ENCODE results near the gene CTNNA3.

Gene CTNNA3

DNA sequence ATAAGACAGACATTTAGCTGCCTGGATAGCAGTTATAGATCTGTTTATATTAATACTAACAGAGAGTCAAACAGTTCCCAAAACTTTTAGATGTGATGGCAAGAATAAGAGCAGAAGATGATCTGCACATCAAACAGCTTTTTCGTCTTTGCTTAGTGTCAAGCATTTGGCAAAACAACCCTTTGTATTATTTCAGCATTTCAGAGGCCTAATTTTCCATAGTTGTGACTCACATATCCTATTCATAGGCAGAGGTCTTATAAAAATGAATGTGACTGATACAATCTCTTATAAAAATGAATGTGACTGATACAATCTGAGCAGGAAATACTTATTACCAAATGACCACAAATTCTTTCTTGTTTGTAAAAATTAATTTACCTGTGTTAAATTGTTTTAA lies 699.0 kb downstream of the CTNNA3 start:
- DNase-seq, result no peak

DNA sequence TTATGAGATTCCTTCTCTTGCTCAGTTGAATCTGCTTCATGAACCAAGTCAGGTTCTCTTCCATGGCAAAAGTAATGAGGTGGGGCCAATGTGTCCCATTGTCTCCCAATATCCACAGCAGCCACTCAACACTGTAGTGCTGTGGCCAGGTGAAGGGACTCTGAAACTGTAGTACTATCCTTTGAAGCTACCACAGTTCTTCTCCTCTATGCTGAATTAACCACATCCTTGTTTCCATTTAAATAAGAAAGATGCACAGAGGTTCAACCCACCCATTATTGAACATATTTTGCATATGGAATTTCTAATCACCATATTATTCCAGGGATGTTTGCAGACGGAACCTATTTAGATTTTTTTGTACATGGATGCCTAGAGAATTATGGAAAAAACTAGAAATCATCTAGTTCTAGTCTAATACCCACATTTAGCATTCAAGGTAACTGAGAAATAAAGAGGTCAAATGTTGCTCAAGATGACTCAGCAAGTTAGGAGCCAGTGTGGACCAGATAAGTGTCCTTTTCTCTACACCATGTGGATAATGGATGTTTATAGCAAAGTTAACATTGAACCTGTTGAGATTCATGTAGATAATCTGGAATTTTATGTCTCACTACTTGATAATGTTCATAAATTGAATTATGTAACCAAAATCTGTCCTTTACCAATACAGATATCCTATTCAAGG lies 705.7 kb downstream of the CTNNA3 start:
- DNase-seq, result no peak

DNA sequence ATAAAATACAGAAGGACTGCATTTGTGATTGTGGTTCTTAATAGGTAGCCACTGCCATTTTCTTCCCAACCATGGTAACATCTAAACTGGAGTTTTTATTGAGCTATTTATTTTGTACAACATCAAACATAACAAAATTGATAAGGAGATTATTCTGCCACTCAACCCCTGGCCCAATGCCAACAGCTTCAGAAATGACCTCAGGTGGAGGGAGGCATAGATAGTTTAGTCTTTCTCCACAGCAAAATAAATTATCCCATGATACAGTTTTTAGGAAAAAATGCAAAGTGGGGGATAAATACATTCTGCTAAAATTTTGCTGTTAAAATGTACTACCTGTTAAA lies 712.5 kb downstream of the CTNNA3 start:
- no peak for DNase-seq

- no peak for DNase-seq
These were observed 713.1 kb downstream of the CTNNA3 start for GRCh38 chr10:66982792-66983474.

DNA sequence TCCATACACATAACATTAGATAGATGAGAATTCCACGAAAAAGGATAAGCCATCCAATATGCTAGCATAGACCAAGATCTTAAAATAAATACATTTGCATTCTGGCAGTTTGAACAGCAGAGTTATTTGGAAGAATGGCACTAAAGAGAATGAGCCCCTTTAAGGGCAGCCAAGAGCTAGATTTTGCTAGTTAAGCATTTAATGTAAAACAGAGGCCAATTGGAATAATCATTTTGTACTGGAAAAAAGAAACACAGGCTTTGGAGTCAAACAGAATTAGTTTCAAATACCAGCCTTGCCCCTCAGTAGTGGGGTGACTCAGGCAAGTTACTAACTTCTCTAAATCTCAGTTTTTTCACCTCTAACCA lies 714.0 kb downstream of the CTNNA3 start:
- DNase-seq, result no peak

GRCh38 chr10:66981361-66982052 lies 714.5 kb downstream of the CTNNA3 start:
- no peak for DNase-seq

DNA sequence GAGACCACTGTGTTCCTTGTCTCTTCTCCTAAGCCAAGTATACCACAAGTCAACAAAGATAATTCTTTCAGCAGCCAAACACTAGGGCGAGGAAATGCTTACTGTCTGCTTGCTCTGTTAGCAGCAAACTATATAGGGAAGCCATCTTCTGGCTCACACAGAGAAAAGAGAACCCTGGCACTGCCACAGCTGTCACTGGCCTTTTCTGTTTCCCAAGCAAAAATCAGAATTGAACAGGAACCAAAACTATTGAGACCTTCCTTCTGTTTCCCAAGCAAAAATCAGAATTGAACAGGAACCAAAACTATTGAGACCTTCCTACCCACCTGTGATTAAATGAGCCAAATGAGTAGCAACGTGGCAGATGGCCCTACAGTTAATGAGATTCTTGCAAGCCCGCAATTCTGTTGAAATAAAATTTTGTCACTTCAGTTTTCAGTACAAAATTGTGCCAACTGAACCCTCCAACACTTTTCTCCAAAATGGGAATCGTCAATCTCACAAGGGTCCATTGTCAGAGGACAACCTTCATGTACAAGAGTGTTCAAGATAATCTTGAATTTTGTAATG lies 715.7 kb downstream of the CTNNA3 start:
- DNase-seq, result no peak

DNA sequence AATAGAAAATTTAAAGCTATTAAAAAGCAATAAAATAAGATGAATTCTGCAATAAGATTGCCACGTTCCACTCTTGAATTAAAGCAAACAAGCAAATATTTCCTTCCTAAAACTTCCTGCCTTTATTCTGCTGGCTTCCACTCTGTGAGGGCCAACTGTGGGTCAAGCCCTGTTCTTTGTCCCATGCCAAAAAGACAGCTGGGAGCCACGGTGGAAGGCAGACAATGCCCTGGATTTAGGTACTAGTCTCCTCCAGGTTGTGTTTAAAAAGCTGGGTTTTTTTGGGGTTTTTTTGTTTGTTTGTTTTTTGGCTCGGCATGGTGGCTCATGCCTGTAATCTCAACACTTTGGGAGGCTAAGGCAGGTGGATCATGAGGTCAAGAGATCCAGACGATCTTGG lies 731.0 kb downstream of the CTNNA3 start:
- no peak for DNase-seq

DNA sequence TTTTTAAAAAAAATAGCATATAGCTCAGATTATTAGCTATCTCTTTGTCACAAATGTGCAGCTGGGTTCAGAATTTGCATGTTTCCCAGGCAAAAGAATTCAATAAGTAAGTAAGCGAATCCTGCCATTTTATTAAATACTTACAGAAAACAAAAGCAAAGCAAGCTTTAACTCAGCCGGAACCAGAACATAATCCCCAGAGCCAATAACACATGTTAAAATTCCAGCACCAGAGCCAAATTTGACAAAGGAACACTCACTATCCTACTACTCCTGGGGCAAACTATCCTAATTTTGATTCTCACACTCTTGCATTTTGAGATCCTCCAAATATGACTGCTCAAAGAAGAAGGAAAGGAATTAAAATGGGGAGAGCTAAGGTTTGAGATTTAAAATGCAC lies 737.5 kb downstream of the CTNNA3 start:
- DNase-seq, result no peak

DNA sequence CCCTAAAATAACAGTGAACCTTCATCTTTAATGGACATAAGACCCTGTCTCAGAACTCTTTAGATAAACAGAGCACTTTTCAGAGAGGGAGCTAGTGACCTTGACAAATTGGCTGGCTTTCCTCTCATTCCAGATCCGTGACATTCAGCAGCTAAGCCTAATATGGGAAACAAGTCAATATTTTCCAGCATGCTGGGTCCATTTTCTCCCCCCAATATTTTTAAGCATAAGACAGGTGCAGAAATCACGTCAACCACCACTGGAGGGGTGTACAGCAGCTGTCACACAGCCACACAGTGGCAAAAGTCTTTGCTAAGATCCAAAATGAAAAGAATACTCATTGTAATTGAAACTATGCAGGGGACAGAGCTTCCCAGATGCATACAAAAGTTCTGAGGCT lies 744.1 kb downstream of the CTNNA3 start:
- DNase-seq, result no peak

GRCh38 chr10:66943590-66943989 lies 752.4 kb downstream of the CTNNA3 start:
- DNase-seq, result no peak

- DNase-seq, result no peak
These were observed 753.6 kb downstream of the CTNNA3 start for GRCh38 chr10:66942407-66942806.

DNA sequence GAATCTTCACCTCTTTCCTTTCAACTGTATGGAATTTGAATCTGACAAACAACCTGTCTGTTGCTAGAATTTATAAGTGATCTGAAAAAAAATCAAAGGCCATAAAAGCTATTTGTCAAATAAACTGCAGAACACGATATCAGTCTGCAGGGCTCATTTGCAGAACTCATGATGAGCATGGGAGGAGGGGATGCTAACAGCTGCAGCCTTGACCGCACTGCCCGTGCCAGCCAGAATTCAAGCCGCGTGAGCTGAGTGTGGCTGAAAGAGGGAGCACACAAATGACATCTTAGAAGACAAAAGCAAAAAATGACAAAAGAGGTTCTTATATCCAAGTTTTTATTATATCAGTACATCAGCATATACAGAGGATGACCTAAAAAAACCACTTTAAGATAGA lies 754.5 kb downstream of the CTNNA3 start:
- DNase-seq, result no peak

- no peak for DNase-seq
These were observed 755.0 kb downstream of the CTNNA3 start for GRCh38 chr10:66940965-66941364.

DNA sequence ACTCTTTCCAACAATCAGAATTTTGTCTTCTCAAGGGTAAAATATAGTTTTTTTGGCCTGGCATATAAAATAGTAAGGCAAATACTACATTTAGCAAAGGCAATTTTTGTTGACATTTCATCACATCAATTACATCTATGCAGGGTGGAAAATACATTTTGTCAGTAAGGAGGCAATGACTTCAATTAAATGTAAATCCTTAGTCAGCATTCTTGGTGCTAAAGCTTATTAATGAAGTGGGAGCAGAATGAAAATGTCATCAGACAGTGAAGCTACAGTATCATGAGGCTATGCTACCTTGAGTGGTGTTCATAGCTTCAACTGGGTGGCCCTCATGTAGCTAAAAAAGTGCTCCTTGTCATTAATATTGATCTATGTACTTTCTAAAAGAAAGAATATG lies 761.3 kb downstream of the CTNNA3 start:
- no peak for DNase-seq

DNA sequence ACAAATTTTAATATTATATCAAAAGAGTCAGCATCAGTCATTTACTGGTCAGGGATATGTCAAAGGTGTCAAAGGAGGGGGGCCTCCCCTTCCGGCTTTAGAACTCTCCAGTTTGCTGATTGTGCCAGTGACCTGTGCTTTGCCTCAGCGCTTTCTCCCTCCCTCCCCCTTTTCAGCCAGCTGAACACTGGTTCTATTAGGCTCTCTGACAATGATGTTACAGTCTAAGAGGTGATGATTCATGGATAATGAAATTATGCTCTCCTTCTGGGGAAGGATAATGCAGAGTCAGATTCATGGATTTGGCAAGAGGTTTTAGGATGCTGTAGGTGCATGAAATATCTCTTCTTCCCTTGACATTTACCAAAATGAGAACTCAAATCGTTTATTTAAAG lies 764.0 kb downstream of the CTNNA3 start:
- DNase-seq, result no peak

DNA sequence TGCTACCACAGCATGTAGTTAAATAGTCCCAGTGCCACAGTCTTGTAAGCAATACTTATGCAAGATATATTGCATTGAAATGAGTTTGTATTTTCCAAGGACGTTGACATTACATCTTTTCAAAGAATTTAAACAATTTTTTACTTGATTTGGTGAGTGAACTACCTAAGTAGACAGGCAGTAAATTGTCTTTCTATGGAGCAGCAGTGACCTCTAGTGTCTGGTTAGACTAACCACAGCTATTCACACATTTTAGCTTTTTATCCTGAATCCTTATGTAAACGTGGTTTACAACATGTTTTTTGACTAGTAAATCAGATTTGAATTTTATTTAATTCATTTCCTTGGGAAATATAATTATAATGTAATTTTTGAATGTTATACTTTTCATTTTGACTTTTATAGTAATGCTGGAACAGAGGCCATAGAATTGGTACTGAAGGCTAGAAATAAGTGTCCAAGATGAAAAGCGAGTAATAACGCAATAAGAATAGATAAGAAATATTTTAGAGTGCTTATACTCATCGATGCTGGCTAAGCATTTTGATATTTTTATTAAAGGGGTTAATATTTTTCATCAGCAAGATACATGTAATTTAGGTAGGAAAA lies 764.6 kb downstream of the CTNNA3 start:
- DNase-seq, result no peak

GRCh38 chr10:66929375-66929774 lies 766.6 kb downstream of the CTNNA3 start:
- DNase-seq, result no peak

GRCh38 chr10:66928776-66929175 lies 767.2 kb downstream of the CTNNA3 start:
- no peak for DNase-seq

- DNase-seq, result no peak
These were observed 767.8 kb downstream of the CTNNA3 start for GRCh38 chr10:66927971-66928770.

GRCh38 chr10:66927251-66927935 lies 768.6 kb downstream of the CTNNA3 start:
- DNase-seq, result no peak

DNA sequence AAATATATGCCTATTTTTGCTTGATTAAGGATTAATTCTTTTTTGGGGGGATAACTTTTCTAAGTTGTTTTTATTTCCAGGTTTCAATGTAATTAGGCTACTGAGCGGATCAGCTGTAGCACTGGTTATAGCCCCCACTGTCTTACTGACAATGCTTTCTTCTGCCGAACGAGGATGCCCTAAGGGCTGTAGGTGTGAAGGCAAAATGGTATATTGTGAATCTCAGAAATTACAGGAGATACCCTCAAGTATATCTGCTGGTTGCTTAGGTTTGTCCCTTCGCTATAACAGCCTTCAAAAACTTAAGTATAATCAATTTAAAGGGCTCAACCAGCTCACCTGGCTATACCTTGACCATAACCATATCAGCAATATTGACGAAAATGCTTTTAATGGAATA lies 769.2 kb downstream of the CTNNA3 start:
- DNase-seq, result no peak
